GM12891 (cell line): ENCODE measurements around the gene C17orf67.

Experiments used
- POLR2A ChIP-seq: IDR thresholded peaks from 2 replicates; pipeline ENCODE4 v1.6.1; 2011; ENCODE audit warnings: low read depth, low read length, control low read depth
- POLR2AphosphoS5 ChIP-seq: IDR thresholded peaks from 2 replicates; pipeline ENCODE4 v1.6.1; 2011; ENCODE audit warnings: low read depth, low read length, control low read depth
- POU2F2 ChIP-seq: IDR thresholded peaks from 2 replicates; pipeline ENCODE4 v1.6.1; 2011; ENCODE audit warnings: low read depth, mild to moderate bottlenecking, control low read depth, low read length, moderate library complexity
- SPI1 ChIP-seq: IDR thresholded peaks from 2 replicates; pipeline ENCODE4 v1.6.1; 2011; ENCODE audit warnings: low read depth, low read length, control low read depth
- TAF1 ChIP-seq: IDR thresholded peaks from 2 replicates; pipeline ENCODE4 v1.6.1; 2011; ENCODE audit warnings: low read depth, low read length, control low read depth

DNA sequence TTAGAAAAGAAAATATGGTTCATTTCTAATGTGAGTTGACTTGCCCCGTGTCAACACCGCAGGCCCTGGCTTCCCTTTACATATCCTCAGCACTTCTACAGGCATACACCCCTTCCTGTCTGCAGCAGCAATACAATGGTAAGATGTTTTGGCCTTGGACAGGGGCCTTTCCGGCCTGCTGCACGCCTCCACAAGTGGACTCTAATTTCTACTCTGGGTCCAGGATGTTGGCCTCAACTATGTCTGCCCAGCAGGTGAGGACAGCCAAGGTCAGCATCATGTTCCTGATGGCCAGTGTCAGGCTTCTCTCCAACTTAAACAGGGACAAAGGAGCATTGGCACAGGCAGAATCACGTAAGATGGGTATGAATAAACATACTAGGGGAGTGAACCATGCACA lies 11.0 kb downstream of the C17orf67 start:
- TF ChIP-seq POLR2A (no peak), POLR2AphosphoS5 (no peak), SPI1 (no peak), TAF1 (no peak), POU2F2 (no peak)
